Measurements from ENCODE around the gene SCP2.

GRCh38 chr1:53024117-53024516 is 97.0 kb downstream of the SCP2 start:
- TF ChIP-seq SP2 (tag by site-specific recombination; IDR thresholded peaks at IDR 0.05): no peak
- TF ChIP-seq YY1 (tag by site-specific recombination; IDR thresholded peaks at IDR 0.05): no peak
- TF ChIP-seq CTCF (tag by site-specific recombination; IDR thresholded peaks at IDR 0.05): no peak
